ENCODE results near the gene GGNBP2. TPM values are rescaled to one million over a fixed set of nuclear protein-coding genes. Genes with fewer than 3 reads are reported as not detected.

GGNBP2 gene
- total RNA-seq (10 to 100 TPM; 57.4 to 62.2 (median 59.2) TPM), polyA plus RNA-seq (10 to 100 TPM; 43.5 to 55.3 (median 51.7) TPM)

- peak; percentile 95 for DNase-seq
- 0% methylated on average over 71 of the region's 71 CpGs for WGBS, 2 donors
- H3K4me1 ChIP-seq = peaks cover 0 to 48% (median 47%) of the 10 kb centered on the region in 4 donors
- TF ChIP-seq CTCF (IDR thresholded peaks at IDR 0.05) (no peak), POLR2A (IDR thresholded peaks at IDR 0.05) (peak; percentile 88 to 93), POLR2AphosphoS5 (IDR thresholded peaks at IDR 0.05) (peak; percentile 94 to 99 (median 98)), EP300 (IDR thresholded peaks at IDR 0.05) (no peak)
- H3K4me3 ChIP-seq = peak within 1 kb of the TSS; percentile 68 to 96 (median 92)
- peak within 1 kb of the TSS; percentile 95 to 100 (median 98) for H3K27ac ChIP-seq
- no peaks in the 10 kb centered on the region for H3K9me3 ChIP-seq
- intact Hi-C loops (cut with DNase I) = loop anchor here (1.0 to 10.0 kb wide), 3 partner anchors 8 to 1300 kb away; partner anchors contain the start of genes MRM1 and SLFN5
- H3K27me3 ChIP-seq = no peaks in the 10 kb centered on the region
- H3K36me3 ChIP-seq = no peaks in the 10 kb centered on the region
These were observed at the start of gene GGNBP2 for GRCh38 chr17:36544307-36545076. Gene GGNBP2, plus strand, starts transcription at chr17:36544919. Its CDS starts 806 bp downstream, at chr17:36545725.

DNA sequence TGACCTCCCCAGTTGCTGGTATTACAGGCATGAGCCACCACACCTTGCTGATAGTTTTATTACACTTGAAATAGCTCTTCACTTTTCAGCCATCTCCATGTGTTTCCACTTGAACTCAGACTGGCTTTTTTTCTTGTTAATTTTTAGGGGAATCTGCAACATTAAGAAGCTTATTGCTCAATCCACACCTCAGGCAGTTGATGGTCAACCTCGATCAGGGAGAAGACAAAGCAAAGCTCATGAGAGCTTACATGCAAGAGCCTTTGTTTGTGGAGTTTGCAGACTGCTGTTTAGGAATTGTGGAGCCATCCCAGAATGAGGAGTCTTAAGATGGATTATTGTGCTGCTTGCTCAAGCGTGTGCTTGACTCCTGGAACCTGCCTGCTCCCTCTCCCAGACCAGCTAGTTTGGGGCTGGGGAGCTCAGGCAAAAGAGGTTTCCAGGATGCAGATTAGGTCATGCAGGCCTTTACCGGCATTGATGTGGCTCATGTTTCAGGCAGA, 49.6 kb upstream of the GGNBP2 start:
- DNase-seq = peak; percentile 4
- 68 to 81% methylated on average over 3 of the region's 3 CpGs for WGBS, 2 donors
- no peaks in the 10 kb centered on the region for H3K27me3 ChIP-seq
- H3K36me3 ChIP-seq = peaks cover 28 to 74% (median 40%) of the 10 kb centered on the region in 4 donors
- H3K27ac ChIP-seq = no peak overlapping the region
- TF ChIP-seq POLR2A (IDR thresholded peaks at IDR 0.05) (no peak), POLR2AphosphoS5 (IDR thresholded peaks at IDR 0.05) (no peak), CTCF (IDR thresholded peaks at IDR 0.05) (no peak), EP300 (IDR thresholded peaks at IDR 0.05) (no peak)
- intact Hi-C loops (cut with DNase I) = no loop called here
- no peaks in the 10 kb centered on the region for H3K9me3 ChIP-seq
- H3K4me1 ChIP-seq = no peaks in the 10 kb centered on the region
- H3K4me3 ChIP-seq = no peak overlapping the region

DNA sequence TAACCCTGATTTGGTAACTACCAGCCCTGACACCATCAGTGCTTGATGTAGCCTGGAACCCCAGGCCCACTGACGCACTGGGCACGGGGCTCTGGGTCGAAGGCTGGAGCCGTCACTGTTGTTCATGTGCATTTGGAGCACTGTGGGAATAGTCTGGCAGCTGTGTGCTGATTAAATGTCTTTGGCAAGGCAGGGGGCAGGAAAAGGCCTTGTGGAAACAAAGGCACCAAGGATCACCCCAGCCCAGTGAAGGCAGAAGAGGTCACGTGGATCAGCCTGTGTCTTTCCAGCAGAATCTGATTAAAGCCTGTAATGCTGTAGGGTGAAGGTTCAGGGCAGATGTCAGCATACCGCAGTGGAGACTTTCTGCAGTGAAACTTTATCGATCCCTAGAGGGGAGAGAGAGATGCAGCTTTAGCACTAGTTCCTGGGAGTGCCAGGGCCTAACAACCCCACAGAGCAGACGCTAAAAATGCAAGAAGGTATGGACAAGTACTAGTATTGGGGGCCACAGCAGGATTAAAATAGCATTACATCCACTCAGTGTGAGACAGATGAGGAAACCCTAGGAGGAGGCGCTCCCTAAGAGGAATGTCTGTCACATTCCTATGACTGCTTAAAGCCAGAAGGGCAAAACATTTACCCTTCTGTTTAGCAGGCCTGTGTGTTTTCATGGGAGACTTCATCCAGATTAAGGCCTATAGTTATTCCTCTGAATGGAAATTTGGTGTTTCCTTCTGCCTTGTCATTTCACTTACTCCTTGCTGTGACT, 48.5 kb upstream of the GGNBP2 start:
- TF ChIP-seq EP300 (IDR thresholded peaks at IDR 0.05) (no peak), POLR2A (IDR thresholded peaks at IDR 0.05) (no peak), CTCF (IDR thresholded peaks at IDR 0.05) (no peak), POLR2AphosphoS5 (IDR thresholded peaks at IDR 0.05) (no peak)
- Histone ChIP-seq H3K27ac (no peak overlapping the region), H3K9me3 (no peaks in the 10 kb centered on the region), H3K27me3 (no peaks in the 10 kb centered on the region), H3K4me3 (no peak overlapping the region), H3K36me3 (peaks cover 28 to 81% (median 40%) of the 10 kb centered on the region in 4 donors), H3K4me1 (no peaks in the 10 kb centered on the region)
- DNase-seq = peak; percentile 40
- WGBS, 2 donors = 94 to 96% methylated on average over 9 of the region's 9 CpGs
- intact Hi-C loops (cut with DNase I) = no loop called here

DNA sequence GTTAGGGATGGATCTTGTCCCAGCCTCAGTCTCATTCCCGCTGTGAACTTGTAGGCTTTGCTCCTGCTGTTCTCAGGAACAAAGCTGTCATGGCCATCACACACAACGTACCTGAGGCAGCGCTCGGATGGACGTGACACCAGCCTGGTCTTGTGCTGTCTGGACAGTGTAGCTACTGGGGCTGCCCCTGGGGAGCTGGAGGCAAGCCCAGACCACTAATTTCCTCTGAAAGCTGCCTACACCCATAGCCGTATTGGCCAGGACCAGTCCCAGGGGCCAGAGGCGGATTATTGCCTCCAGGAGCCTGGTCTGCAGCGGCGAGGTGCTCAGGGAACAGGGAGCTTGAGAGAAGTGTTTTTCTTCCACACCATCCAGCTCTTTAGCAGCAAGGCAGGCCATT, 46.6 kb upstream of the GGNBP2 start:
- Histone ChIP-seq H3K27me3 (no peaks in the 10 kb centered on the region), H3K36me3 (peaks cover 25 to 78% (median 34%) of the 10 kb centered on the region in 4 donors), H3K4me3 (no peak overlapping the region), H3K4me1 (no peaks in the 10 kb centered on the region), H3K27ac (no peak overlapping the region), H3K9me3 (no peaks in the 10 kb centered on the region)
- intact Hi-C loops (cut with DNase I) = no loop called here
- 89 to 93% methylated on average over 9 of the region's 9 CpGs for WGBS, 2 donors
- TF ChIP-seq CTCF (IDR thresholded peaks at IDR 0.05) (no peak), EP300 (IDR thresholded peaks at IDR 0.05) (no peak)
- DNase-seq = peak; percentile 56

Measured in sigmoid colon (tissue), 7 donors.